ENCODE data around the gene APMAP.
"Not testable (repeated sequence)": the region's sequence is repeated elsewhere in the genome, so short reads cannot be mapped to it uniquely, and the experiment has no call there.

The APMAP gene

GRCh38 chr20:24933266-24933908 lies 59.2 kb downstream of the APMAP start:
- Histone ChIP-seq H3K27ac (no peak overlapping the region), H3K36me3 (no peaks in the 10 kb centered on the region), H3K9me3 (ENCODE audit: severe bottlenecking) (no peaks in the 10 kb centered on the region), H3K4me3 (ENCODE audit: low read depth, low read length) (no peak overlapping the region), H3K27me3 (ENCODE audit: insufficient read depth, low read depth, severe bottlenecking) (no peaks in the 10 kb centered on the region)
- TF ChIP-seq CTCF (IDR thresholded peaks at IDR 0.05; ENCODE audit: low read depth, low read length) = no peak
- no peak for DNase-seq

GRCh38 chr20:24931893-24932292 lies 60.7 kb downstream of the APMAP start:
- not testable (repeated sequence) for H3K36me3 ChIP-seq; H3K27ac ChIP-seq; H3K9me3 ChIP-seq (ENCODE audit: severe bottlenecking); H3K27me3 ChIP-seq (ENCODE audit: insufficient read depth, low read depth, severe bottlenecking); H3K4me3 ChIP-seq (ENCODE audit: low read depth, low read length); DNase-seq

- H3K27me3 ChIP-seq (ENCODE audit: insufficient read depth, low read depth, severe bottlenecking); H3K36me3 ChIP-seq; H3K4me3 ChIP-seq (ENCODE audit: low read depth, low read length); DNase-seq; H3K27ac ChIP-seq; H3K9me3 ChIP-seq (ENCODE audit: severe bottlenecking): not testable (repeated sequence)
- TF ChIP-seq CTCF (IDR thresholded peaks at IDR 0.05; ENCODE audit: low read depth, low read length) = peak; percentile 56
These were observed 61.5 kb downstream of the APMAP start for GRCh38 chr20:24930724-24931688.

GRCh38 chr20:24929867-24930723 lies 62.5 kb downstream of the APMAP start:
- H3K36me3 ChIP-seq; DNase-seq; H3K4me3 ChIP-seq (ENCODE audit: low read depth, low read length); H3K27me3 ChIP-seq (ENCODE audit: insufficient read depth, low read depth, severe bottlenecking); H3K27ac ChIP-seq; H3K9me3 ChIP-seq (ENCODE audit: severe bottlenecking): not testable (repeated sequence)
- TF ChIP-seq CTCF (IDR thresholded peaks at IDR 0.05; ENCODE audit: low read depth, low read length) = peak; percentile 14; the same call in 1 of the 2 replicates

GRCh38 chr20:24929259-24929658 lies 63.3 kb downstream of the APMAP start:
- not testable (repeated sequence) for H3K4me3 ChIP-seq (ENCODE audit: low read depth, low read length); DNase-seq; H3K27me3 ChIP-seq (ENCODE audit: insufficient read depth, low read depth, severe bottlenecking); H3K36me3 ChIP-seq; H3K9me3 ChIP-seq (ENCODE audit: severe bottlenecking); H3K27ac ChIP-seq

GRCh38 chr20:24920706-24921105 lies 71.8 kb downstream of the APMAP start:
- H3K4me3 ChIP-seq (ENCODE audit: low read depth, low read length); H3K27ac ChIP-seq; DNase-seq; H3K27me3 ChIP-seq (ENCODE audit: insufficient read depth, low read depth, severe bottlenecking); H3K36me3 ChIP-seq; H3K9me3 ChIP-seq (ENCODE audit: severe bottlenecking): not testable (repeated sequence)

- not testable (repeated sequence) for H3K27ac ChIP-seq; H3K9me3 ChIP-seq (ENCODE audit: severe bottlenecking); DNase-seq; H3K27me3 ChIP-seq (ENCODE audit: insufficient read depth, low read depth, severe bottlenecking); H3K36me3 ChIP-seq; H3K4me3 ChIP-seq (ENCODE audit: low read depth, low read length)
These were observed 72.9 kb downstream of the APMAP start for GRCh38 chr20:24919665-24920064.

Measured in WERI-Rb-1 (cell line).